Glomerular endothelial cell (primary cell): ENCODE measurements around the gene FHL3. TPM values are rescaled to one million over a fixed set of nuclear protein-coding genes. Genes with fewer than 3 reads are reported as not detected.
"Not testable (repeated sequence)": the region's sequence is repeated elsewhere in the genome, so short reads cannot be mapped to it uniquely, and the experiment has no call there.

Source experiments
- DNase-seq: peaks from one replicate; pipeline ENCODE4 v3.0.0-alpha.2; 2011; ENCODE audit warnings: low read depth, low spot score; ENCODE audit errors: extremely low read depth
- total RNA-seq: library from RNA; depleted of rRNA; stranded (reverse); fragments of >200 nt; gene quantifications from 2 replicates; pipeline ENCODE4 v1.2.3, GENCODE V29; 2015

Gene FHL3
- total RNA-seq, 1 donor from 2014 or later, result 90.1 TPM

DNA sequence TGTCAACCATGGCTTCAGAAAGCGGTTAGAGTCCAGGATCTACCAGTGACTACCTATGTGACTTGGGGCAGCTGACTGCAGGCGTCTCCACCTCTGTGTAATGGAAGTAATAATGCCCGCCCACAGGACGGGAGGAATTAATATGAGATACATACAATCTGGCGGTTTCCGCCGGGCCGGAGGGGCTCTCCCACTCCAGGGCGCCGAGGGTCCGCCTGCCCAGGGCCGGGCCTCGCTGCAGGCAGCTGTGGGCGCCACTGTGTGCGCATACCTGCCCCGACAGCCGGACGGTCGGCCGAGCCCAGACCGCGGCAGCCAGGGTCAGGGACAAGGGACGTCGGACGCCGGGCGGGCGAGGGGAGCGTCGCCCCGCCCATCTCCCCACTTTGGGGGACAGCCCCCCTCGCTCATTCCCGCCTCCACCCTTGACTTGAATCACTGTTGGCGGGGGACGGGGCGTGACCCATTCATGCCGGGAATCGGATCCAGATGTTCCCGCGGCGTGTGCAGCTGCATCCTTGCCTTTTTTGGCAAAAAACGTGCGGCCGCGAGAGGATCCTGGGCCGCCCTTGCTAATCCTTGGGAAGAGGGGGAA lies 9.5 kb downstream of the FHL3 start:
- DNase-seq, result no peak

DNA sequence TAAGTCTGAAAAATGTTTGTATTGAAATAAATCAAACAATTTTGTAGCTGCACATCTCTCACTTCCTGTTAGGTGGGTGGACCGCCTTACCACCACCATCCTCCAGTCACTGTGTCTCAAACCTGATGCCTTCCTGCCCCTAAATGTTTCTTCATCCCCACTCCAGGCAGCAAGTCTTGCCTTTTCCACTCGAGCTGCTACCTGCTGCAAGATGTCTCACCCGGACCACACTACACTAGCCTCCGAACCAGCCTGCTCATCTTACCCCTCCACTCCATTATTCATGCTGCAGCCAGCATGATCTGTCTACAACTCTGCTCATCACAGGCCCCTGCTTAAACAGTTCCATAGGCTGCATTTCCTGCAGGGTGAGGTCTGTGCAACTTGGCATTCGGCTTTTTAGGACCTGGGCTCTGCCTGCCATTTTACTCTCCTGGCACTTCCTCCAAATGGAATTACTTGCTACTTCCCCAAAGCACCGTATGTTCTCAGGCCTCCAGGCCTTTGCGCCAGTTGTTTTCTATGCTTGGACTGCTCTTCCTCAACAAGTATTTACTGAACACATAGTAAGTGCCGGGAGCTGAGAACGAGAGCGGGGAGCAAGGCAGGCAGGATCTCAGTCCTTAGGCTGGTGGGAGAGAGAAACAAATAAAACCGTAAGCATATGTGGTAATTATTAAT lies 10.3 kb downstream of the FHL3 start:
- no peak for DNase-seq

DNA sequence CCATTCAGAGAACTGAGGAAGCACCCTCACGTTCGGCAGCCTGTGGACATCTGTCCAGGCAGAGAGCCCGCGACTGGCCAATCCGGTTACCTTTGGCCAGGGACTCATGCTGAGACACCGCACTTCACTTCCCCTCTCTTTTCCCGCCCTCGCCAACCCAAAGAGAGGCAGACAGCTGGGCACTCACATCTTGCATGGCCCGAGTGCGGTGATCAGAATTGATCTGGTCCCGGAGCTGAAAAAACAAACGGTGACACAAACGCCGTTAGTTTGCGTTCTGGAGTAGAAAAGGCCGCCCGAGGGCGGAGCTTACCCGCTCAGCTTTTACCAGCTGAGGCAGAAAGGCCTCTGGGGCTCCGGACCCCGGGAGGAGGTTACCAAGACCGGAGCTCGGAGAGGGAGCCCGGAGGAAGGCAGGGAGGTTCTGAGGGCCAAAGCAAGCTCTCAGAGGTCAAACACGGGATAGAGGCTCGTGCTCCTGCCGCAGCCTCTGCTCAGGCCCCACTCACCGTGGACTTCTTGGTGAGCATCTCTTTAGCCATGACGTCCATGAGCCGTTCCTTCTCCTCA lies 15.9 kb downstream of the FHL3 start:
- DNase-seq, result no peak

DNA sequence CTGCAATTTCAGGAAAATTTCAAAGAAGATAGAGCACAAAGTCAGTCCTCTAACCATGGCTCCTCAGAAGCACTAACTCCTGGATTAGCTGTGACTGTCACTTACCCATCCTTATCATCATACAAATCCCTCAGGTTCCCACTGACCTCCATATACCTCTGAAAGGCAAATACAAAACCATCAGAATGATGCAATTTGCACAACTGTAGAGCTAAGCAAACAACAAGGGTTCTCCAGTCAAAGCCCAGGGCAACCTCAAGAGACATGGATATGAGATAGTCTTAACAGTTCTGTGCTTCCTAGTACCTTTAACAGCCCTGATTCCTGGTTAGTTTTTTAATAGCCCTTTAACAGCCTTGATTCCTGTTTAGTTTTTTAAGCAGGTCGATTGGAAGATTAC lies 17.6 kb downstream of the FHL3 start:
- no peak for DNase-seq

DNA sequence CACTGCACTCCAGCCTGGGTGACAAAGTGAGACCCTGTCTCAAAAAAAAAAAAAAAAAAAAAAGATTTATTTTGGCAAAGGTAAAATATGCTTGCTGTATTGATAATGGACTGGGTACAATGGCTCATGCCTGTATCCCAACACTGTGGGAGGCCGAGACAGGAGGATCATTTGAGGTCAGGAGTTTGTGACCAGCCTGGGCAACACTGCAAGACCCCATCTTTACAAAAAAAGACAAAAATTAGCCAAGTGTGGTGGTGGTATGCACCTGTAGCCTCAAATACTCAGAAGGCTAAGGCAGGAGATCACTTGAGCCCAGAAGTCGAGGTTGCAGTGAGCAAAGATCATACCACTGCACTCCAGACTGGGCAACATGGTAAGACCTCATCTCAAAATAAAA lies 21.8 kb downstream of the FHL3 start:
- no peak for DNase-seq

DNA sequence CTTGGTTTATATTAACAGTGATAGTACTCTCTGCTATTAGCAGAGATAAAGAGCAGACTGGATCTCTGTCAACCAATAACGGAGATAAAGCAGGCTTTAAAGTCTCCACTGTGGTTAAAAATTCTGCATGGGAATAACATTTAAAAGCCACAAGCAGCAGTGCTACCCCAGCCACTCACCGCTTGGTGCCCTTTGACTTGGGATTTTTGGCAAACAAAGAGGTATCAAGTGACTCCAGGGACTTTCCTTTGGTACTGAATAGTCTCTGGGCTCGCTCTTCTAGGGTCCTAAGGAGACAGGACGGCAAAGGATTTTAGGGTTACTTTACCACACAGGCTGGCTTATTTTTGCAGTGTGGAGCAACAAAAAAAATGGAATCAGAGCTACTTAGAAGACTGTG lies 26.8 kb downstream of the FHL3 start:
- no peak for DNase-seq

DNA sequence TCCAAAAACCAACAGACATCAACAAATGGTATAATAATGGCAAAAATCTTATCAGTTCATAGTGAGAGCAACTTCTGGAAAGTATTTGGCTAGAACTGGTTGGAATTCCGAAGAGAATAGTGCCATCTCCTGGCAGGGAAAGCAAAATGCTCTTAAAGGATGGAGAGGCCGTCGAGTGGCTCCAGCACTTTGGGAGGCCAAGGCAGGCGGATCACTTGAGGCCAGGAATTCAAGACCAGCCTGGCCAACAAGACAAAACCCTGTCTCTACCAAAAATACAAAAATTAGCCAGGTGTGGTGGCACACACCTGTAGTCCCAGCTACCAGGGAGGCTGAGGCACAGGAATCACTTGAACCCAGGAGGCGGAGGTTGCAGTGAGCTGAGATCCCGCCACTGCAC lies 30.2 kb downstream of the FHL3 start:
- DNase-seq, result peak; percentile 16

DNA sequence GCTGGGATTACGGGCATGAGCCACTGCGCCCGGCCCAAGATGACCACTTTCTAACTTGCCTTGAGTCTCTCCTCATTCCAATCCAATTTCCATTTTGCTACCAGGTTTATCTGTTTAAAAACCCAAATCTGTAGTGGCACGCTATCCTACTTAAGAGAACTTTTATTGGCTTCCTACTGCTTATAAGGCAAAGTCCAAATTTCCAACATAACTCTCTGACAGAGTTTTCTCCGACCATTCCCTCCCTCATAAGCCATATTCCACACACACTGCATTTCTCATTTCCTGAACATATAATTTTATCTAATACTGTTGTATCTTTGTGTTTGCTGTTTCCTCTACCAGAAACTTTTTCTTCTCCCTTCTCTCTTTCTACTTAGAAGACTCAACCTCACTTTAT lies 30.7 kb downstream of the FHL3 start:
- DNase-seq, result no peak

DNA sequence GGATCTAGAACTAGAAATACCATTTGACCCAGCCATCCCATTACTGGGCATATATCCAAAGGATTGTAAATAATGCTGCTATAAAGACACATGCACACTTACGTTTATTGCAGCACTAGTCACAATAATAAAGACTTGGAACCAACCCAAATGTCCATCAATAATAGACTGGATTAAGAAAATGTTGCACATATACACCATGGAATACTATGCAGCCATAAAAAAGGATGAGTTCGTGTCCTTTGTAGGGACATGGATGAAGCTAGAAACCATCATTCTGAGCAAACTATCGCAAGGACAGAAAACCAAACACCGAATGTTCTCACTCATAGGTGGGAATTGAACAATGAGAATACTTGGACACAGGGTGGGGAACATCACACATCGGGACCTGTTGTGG lies 31.6 kb downstream of the FHL3 start:
- DNase-seq, result not testable (repeated sequence)

DNA sequence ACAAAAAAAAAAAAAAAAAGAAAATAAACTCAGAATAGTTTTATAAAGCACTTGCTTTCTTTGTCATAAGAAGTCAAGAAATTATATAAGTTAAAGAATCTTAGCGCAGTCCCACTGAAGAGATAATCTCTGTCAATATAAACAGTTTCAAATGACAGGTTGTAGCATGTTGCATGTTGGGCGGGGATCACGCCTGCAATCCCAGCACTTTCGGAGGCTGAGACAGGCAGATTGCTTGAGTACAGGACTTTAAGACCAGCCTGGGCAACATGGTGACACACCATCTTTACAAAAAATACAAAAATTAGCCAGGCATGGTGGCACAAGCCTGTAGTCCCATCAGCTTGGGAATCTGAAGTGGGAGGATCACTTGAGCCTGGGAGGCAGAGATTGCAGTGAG lies 40.0 kb downstream of the FHL3 start:
- no peak for DNase-seq

DNA sequence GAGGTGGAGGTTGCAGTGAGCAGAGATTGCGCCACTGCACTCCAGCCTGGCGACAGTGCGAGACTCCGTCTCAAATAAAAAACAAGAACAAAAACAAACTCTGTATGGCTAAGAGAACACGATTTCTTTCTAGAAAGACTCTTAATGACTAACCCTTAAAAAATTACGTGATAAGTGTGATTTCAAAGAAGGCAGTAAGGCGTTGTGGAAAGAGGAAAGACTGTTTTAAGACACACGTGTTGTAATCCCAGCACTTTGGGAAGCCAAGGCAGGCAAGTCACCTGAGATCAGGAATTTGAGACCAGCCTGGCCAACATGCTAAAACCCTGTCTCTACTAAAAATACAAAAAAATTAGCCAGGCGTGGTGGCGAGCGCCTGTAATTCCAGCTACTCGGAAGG lies 41.2 kb downstream of the FHL3 start:
- DNase-seq, result not testable (repeated sequence)

DNA sequence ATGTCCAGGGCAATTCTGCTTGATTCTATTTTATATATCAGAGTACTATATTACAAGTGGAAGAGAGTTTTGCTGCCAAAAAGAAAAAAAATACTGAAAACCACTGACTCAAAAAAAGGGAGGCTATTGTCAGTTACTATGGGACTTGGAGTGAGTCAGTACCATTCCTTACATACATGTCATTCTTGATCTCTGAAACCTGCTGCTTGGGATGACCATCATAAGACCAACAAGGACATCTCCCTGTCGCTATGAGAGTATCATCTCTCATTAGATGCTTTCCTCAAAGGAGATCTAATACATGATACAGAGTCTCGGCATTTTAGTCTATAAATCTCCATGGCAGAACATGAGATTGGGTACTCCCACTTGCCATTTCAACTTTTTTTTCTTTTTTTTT lies 46.6 kb downstream of the FHL3 start:
- DNase-seq, result no peak

DNA sequence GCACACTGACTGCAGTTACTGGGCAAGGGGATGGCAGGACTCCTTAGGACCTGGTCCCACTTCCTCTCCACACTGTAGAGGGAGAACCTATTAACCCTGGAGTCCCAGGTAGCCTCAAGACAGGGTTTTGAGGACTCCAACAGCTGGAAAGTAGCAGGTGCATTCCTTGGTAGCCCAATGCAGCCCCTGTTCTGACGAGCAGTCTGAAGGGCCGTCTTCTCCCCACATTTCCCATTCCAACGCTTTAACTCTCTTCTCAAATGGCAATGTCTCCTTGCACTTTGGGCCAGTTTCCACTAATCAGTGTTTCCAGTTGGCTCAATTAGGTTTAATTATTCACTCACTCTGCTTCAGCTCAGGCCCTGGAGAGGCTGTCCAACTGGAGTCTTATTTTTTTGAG lies 49.6 kb downstream of the FHL3 start:
- DNase-seq, result no peak

DNA sequence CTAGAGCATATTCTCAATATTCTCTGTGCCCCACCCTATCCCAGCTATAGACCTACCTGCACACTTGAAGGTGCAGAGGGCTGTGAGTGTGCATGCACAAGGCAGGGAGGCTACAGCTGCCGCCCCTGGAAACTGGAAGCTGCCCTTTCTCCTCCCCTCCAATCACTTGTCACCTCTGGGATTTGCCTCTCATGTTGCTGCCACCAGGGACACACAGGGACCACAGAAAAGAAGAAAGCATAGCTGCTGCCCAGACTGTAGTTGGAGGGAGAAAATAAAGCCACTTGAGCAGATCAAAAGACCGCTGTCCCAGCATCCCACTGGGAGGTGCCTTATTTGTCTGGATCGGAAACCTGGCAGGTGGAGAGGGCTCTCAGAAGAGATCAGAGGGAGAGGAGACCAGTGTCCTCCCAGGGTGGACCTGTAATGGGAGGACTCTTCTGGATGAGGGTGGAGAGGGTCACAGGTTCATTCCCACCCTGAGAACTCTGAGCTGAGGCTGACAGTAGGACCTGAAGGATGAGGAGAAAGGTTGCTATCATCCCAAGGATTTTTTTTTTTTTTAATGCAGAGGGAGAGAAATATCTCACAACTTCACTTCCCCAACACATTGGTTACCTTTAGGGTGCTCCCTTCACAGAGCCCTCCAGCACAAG lies 50.9 kb downstream of the FHL3 start:
- DNase-seq, result no peak

DNA sequence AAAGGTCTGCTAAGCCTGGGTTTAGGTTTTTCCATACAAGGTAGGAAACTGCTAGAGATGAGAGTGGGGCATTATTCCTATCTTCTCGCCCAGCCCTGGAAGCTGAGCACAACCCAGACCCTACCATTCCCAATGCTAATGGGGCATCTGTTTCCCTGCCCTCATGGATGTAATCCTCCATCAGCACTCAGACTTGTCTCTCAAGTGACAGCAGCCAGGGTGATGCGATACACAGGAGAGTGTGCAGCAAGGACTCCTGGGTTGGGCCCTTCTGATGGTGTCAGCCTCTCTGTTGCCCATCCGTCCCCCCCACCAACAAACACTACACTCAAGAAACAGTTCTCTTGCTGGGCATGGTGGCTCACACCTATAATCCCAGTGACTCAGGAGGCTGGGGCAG lies 52.6 kb downstream of the FHL3 start:
- DNase-seq, result no peak

DNA sequence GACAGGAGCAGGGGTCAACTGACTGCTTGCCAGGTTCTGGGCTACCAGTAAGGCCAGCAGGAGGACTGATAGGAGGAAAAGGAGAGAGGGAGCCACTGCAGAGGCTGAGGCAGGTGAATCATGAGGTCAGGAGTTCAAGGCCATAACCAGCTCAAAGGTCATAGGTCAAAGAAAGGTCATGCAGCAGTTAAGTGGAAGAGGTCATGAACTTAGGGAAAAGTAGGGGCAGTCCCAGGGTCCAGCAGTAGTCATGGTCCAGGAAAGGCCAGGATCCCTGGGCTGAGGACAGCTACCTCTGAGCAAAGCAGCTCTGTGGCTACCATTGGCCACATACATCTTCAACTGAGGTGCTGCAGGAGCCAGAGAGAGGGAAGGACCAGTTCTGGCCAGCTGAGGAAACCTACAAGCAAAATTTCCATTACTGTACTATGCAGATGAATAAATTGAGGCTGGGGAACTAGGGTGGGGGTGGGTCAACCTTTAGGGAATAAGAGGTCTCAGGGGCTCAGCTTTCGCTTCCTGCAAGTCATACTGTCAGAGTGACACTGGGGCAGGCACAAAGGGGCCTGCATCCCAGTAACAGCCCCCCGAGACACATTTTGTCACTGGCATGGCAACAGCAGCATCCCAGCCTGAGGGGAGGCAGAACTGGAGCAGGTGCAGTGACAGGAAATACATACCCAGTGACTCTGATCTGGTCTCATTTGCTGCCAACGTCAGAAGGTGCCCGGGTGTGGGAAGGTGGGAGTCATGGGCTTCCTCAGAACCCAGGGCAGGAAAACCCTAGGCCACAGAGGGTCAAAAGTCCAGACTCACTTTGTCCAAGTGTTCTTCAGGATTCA lies 53.3 kb downstream of the FHL3 start:
- DNase-seq, result no peak

DNA sequence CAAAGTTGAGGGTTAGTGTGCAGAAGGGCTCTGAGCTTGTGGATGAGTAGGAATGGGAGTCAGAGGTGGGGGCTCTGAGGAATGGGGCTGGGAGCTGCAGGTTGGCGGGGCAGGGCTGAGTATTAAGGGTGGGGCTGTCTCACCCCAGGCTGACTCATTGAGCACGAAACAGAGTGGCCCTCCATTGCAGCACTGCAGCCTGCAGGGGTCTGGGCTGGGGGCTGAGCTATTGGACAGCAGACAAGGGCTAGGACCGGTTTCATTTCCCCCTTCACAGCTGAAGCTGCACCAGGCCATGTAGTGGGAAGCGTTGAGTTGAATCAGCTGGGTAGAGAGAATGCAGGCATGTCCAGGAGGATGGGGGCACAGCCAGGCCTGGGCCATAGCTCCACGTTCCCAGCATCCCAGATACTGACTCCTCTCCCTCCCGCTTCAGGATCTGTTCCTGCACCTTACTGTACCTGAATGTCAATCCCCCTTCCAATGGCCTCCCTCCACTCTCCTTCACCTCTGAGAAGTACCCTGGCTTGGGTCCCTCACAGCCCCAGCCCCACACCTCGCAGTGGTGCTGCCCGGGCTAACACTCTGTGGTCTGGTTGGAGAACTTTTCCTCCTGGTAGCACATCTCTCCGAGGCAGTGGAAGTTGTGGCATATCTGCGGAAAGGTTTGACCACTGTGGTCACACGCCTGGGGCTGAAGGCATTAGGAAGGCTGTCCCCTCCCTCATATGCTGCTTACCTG lies 54.1 kb downstream of the FHL3 start:
- DNase-seq, result no peak

DNA sequence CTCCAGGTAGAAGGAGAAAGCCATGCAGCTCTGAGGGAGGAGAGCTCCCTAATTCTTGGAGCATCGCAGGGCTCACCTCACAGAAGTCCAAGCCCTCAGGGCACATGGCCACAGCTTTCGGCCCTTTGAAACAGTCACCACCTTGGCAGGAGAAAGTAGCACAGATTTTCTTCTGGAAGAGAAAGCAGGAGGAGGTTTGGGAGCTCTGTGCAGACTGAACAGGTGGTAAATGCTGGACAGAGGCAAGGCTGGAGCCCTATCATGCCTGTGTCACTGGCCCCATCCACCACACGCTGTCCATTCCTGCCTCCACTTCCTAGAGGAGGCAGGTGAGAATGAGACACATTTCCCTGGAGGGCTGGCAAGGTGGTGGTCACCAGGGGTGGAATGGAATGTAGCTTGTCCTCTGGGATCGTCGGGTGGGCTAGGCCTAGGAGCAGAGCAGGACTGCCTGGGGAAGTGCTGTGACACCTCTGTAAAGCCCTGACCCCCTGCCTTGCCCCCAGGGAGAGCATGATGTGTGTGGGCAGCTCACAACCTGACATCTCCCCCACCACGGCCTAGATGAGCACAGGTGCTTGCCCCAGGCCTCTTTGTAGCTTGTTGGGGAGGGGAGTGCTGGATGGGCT lies 55.7 kb downstream of the FHL3 start:
- DNase-seq, result no peak

DNA sequence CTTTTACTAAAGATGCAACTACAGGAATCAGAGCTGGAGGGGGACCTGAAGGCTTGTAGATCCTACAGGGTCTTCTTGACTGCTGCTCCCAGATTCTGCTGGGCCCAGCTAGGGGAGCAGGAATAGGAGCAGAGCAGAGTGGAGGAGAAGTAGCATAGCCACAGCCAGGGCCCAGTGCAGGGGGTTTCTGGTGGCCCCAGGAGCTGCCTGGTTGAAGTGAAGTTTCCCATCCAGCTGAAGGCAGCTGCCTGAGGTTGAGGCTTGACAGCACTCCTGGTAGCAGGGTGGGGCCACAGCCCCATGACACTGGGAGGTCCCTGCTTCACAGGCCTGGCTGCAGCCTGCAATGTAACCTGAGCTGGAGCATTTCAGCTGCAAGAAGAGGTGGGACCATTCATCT lies 56.5 kb downstream of the FHL3 start:
- DNase-seq, result no peak

DNA sequence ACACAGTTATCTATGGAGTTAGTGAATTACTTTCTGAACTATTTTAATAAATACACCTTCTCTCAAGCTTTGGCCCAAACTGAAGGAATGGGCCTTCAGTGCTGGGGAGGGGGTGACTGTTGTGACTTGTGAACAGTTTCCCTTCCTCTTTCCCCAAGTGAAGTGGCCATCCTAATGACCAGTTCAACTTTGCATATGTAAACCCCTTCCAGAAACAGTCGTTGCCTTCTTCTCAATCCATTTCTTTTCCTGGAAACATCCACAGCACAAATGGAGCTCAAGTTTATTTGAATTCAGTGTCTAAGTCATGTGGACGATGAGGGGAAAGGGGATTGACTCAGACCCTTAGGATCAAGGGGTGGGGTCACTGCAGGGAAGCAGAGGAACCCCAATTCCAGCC lies 57.1 kb downstream of the FHL3 start:
- DNase-seq, result no peak
